Stimulated activated CD4-positive, alpha-beta T cell treated with anti-CD3 and anti-CD28 coated beads, Interleukin-4, amount 100 ng/mL, for 4 hours (primary cell): ENCODE data around the gene SMAP2.
A peak's percentile ranks its signal among the peaks of the same experiment; 100 is the strongest.

ENCODE experiments used
- DNase-seq, 2 experiments: peaks; one replicate each; pipeline ENCODE4 v3.0.0-alpha.2; 2020

SMAP2 gene

DNA sequence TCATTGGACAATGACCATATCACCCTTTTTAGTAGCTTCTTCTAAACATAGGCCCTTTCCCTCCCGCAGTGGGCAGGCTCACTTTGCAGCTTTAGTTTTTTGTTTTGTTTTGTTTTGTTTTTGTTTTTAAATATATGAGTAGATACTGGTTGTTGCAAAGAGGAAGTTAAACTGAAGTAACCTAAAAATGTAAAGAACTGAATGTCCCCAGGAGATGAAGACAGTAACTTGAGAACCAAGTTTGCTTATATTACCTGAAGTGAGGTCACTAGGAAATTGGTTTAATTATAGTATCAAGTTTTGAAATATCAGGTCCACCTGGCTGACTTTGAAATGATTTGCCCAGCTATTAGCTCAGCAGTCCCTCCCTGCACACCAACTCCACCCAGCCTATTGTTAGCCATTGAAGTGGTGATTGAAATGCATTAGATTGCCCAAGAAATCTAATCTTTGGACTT, 18.2 kb downstream of the SMAP2 start:
- DNase-seq: no peak

DNA sequence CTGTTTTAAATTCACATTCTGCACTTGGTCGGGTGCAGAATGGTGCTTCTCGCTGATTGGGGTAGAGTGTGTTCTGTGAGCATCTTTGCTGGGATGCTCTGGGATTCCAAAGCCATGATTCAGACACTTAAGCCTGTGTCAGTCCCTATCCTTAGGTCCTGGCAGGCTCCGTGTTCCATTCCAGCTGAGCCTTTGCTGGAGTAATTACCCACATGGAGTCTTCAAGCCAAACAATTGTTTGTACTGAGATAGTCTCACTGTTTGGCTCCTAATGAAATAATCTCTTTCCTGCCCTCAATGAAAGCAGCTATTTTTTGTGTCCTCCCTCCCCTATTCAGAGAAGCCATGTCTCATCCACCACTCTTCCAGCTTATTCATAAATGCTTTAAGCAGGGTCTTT, 18.7 kb downstream of the SMAP2 start:
- DNase-seq: no peak

DNA sequence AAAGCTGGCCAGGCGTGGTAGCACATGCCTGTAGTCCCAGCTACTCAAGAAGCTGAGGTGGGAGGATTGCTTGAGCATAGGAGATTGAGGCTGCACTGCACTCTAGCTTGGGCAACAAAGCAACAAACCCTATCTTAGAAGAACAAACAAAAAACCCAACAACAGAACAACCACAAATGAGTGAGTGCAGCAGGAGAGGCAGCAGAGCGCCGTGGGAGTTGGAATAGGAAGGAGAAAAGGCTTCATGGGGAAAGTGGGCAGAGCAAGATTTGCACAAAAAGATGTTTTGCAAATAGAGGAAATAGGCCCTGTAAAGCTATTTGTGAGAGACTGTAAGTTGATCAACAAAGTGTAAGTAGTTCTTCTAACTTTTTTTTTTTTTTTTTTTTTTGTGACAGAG, 19.6 kb downstream of the SMAP2 start:
- no peak for DNase-seq

DNA sequence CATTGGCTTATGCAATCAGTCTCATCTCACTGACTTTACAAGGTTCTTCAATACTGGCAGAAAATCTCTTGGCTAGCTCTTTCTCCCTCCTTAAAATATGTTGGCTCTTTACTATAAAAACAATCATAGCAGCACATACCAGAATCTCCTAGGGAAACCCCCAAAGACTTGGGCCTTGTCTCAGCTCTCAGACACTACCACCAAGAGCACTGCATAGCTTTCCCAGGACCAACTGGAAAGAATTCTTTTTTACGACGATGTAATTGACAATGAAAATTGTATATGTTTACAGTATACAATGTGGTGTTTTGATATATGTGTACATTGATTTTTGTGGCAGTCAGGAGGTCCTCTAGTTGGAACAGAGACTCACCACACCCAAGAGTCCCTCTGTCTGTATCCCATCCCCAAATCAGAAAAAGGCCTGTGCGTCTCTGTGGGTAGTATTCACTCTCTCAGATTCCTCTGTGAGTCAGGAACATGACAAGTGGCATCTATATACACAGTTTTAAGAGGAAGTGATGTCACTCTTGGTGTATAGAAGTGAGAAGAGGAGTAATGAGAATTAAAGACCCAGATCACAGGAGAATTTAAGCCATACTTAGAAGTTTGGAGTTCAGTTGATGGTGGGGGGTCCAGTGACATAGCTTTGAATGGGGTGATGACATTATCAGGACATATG, 21.1 kb downstream of the SMAP2 start:
- DNase-seq: peak in 1 of 2 experiments; percentile 51

DNA sequence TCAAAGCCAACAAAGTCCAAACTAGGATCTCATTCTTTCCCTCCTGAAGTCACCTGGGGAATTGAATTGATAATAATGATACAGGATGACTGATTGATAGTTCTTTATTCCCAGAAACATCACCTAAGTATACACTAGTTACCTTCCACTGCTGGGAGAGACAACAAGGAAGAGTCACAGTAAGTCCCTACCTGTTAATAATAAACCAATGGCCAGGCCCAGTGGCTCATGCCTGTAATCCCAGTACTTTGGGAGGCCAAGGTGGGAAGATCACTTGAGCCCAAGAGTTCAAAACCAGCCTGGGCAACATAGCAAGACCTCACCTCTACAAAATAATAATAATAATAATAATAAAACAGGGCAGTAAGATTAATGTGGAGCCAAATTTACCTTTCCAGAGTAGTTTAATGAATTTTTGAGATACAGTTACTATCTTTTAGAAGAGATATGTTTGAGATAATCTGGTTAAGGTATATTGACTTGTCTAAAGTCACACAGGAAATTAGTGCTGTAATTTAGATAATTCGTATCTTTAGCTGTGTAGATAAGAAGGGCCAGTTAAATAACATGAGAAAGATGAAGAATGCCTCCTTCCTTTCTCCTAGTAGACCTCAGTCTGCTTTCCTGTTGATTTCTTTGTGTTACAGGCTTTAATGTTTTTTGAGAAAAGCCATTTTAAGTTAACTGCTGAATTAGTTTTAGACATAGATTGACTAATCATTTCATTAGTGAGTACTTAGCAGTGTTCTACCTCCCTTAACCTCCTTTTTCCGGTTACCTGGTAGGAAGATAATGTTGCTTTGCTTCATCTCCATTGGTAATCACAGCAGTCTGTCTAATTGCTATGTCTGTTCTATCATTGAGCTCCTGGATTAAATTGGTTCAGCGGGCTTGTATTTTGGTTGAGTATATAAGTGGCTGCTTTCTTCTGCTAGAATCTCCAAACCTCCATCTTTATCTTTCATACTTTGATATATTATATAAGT, 22.0 kb downstream of the SMAP2 start:
- no peak for DNase-seq

DNA sequence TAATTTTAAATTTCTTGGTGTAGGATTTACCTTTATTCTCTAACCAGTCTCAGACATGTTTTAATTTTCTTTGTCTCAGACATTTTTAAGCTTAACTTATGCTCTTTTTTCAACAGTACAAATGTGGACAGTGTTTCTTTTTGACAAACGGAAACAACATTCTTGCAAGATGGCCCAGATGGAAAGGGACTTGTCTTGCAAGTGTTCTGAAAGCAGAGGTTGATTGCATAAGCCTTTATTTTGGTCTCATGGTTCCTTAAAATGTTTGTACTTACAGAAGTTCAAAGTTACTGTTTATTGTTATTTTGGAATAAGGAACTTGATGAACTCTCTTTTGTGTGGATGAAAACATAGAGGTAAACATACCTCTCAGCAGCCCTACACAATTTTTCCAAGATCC, 22.9 kb downstream of the SMAP2 start:
- no peak for DNase-seq

DNA sequence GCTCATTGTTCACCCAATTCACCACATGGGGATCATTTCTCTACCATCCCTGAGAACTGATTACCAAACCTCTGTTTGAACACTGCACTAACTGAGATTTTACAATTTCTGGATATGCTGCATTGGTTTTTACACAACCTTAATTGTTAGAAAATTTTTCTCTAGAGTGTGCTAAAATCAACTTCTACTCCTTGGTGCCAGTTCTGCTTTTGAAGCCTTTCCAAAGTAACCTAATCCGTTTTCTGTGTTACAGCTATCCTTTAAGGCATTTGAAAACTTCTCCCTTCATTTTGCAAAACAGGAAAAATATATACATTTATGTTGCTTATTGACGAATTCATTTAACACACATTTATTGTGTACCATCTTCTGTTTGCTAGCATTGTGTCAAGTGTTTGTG, 23.7 kb downstream of the SMAP2 start:
- DNase-seq: no peak

DNA sequence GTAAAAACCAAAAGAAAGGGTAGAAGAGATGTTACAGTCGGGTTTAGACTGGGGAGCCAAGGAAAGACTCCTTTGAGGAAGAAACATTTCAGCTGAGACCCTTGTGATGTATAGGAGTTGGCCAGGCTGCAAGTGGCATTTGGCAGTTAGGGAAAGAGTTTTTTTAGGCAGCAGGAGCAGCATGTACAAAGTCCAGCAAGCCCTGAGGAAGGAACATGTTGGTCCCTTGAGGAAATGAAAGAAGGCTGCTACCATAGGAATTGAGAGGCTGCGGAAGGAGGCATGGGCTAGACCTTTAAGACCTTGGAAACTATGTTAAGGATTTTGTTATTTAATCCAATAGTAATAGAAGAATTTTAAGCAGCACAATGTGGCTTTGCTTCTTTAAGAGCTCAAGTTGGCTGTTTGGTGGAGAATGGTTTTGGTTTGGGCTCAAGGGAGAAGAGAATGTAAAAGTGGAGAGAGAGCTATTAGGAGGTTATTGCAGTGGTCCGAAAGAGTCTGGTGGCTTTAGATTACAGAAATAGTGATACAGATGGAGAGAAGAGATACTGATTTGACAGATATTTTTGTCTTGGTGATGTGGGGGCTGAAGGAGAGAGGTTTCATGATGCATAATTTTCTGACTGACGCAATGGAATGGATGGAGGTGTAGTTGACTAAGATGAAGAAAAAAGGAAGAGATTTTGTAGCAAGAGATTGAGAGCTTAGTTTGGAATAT, 26.6 kb downstream of the SMAP2 start:
- no peak for DNase-seq

DNA sequence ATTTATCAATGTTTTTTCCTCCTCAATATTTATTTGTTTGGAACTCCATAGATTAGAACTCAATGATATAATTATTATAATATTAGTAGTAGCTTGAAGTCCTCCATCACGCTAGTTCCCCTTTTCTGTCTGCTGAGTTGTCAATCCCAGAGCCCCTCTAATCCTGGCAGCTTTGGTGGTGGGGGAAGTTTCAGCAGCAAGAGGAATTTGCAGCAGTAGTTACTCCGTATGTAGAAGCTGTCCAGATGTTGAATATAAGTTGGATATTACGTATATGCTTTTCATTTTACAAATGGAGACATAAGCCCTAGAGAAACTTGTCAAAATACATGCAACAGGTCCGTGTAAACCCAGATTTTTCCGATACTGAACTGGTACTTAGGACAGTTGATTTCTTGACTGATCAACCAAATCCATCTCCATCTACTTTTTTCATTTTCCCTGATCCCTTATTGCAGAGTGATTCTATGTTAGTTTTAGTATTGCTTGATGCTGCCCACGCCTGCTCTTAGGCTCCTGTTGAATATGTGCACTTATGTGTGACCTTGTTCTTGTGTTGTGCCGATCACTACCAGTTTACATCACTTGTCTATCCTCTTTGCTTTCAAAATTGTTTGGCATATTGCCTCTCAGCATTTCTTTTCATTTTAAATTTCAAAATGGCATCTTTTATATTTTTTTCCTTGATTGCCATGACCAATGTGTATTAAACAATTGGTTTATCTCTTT, 28.1 kb downstream of the SMAP2 start:
- no peak for DNase-seq

DNA sequence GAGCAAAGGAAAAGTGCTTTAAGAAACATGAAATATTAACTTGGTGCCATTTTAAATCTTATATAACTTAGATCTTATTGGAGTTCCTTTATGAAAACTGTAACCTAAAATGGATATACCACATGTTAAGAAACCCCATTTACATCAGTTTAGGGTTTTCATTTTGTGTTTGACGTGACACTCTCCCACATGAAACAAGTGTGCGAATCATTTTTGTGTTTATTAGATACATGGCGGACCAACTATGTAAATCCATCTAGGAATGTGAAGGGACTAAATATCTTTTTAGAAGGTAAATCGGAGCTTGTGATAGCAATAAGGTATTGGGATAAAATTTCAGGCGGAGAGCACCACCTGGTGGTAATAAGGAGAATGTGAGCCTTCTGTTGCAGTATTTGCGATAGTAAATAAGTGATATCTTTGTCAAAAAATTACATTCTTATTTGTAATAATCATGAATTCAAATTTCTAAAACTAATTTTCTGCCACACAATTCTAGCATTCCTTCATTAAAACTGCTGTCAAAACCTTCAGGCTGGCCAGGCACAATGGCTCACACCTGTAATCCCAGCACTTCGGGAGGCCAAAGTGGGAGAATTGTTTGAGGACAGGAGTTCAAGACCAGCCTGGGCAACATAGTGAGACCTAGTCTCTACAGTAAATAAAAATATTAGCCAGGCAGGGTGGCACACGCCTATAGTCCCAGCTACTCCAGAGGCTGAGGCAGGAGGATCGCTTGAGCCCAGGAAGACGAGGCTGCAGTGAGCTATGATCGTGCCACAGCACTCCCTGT, 31.3 kb downstream of the SMAP2 start:
- peak in 1 of 2 experiments; percentile 32 for DNase-seq

DNA sequence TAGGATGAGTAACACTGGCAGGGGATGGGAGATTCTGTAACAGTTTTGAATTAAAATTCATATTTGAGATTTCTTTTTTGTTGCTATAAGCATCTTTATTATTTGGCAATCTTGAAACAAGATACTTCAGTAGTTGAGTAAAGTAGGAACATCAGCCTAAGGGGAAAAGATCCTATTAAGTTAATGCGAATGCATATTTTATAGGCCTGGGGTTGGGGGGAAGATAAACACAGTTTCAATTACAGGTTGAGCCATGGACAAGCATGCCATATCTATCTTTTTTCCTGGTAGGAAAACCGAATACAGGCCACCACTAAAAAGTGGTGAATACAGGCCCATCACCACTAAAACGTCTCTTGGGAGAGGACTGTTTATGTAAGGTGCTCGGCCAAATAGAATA, 32.3 kb downstream of the SMAP2 start:
- DNase-seq: no peak

DNA sequence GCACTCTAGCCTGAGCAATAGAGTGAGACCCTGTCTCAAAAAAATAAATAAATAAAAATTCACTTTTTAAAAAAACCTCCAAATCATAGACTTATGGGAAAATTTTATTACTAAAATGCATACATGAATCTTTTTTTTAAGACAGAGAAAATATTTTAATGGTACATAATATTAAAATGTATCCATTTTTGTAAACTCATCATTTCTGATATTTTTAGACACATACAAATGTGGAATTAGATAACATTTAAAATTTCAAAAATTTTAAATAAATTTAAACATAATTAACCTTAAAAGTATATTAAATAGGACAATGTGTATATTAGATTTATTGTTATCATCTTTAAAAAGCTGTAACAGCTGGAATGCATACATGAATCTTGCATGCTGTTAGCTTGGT, 33.9 kb downstream of the SMAP2 start:
- no peak for DNase-seq

DNA sequence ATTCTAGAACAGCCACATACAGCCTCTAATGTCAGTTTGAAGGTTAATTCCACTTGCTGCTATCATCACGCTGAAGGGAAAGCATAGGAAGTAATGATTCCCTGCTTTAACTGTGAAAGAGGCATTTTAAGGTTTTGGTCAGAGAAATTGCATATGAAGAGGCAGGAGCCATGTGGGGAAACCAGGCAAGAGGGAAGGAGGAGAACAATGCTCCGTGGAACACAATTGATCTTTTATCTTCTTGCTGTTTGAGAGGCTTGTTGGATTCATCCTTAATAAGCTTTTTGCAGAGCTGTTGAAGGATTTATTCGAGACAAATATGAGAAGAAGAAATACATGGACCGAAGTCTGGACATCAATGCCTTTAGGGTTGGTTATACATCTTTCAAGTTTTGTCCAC, 35.9 kb downstream of the SMAP2 start:
- no peak for DNase-seq

DNA sequence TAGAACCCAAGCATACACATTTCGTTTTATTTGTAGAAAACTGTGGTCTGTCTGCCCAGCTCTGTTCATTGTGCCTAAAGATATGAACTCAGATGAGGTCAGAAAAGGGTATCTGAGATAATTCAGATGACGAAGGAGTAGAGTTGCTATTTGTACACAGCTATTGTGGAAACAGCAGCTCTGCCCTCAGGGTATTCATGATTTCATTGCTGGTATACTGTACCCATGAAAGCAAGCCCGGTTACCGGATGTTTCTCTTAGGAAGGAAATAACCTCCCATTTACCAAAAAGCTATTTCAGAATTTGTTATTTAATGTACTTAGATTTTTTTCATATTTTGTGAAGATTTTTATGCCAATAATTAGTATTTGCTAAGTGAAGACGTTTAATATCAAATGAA, 37.8 kb downstream of the SMAP2 start:
- DNase-seq: no peak

DNA sequence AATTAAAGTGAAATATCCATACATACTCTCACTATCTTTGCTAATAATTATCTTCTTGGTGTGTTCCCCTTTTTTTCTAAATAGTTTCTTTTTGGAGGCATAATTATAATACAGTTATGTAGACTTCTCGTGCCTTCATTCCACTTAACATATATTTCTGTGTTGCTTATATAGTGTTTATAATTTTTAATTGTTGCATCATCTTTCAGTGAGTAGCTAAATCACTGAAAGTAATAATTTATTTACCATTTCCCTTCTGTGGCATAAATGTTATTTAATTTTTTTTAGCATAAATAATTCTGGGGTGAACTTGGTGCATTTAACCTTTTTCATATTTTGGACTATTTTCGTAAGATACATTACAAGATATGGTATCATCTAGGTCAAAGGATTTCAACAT, 38.3 kb downstream of the SMAP2 start:
- no peak for DNase-seq

DNA sequence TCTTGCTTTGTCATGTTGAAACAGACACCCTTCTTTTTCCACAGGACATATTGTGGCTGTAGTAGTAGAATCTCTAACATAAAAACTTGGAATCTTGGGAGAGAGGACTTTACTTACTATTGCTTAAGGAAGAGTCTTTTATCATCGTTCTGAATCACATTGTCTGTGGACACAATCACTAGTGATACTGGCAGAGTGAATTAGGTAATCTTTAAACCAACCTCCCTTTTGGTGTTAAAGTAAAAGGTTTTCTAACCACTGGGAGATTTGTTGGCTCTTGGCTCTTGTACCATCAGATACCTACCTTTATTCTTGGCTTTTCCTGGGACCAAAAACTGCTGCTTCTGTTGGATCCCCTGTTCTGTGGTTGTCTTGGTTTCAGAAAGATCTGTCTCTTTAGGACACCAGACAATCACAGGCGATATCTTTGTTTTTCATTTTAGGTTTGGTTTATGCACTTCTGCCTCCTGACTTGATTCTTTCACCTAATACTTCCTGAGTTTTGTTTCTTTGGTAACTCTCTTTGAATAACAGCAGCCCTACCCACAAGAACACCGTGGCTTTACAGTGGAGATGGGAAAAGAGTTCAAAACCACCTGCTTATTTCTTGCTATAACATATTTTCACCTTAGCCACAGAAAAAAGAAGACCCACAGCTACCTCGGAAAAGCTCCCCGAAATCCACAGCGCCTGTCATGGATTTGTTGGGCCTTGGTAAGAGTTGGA, 40.2 kb downstream of the SMAP2 start:
- no peak for DNase-seq

DNA sequence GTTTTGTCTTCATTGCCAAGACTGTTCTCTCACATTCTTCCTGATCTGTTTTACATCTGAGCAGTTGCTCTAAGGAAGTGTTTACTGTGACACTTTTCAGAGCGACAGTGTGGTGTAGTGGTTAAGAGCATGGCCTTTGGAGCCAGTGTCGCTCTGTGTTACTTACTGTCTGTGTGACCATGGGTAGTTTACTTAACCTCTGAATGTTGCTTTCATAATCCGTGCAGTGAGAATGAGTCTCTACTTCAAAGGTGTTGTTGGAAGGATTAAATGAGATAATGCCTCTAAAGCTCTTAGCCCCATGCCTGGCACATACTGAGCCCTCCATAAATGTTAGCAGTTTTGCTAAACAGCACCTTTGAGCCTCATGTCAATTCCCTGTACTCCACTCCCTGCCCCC, 40.8 kb downstream of the SMAP2 start:
- DNase-seq: no peak

DNA sequence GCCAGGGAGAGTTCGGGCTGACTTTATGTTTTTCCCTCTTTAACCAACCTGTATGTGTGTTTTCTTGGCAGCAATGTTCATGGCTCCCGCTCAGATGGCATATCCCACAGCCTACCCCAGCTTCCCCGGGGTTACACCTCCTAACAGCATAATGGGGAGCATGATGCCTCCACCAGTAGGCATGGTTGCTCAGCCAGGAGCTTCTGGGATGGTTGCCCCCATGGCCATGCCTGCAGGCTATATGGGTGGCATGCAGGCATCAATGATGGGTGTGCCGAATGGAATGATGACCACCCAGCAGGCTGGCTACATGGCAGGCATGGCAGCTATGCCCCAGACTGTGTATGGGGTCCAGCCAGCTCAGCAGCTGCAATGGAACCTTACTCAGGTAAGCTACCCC, 43.2 kb downstream of the SMAP2 start:
- no peak for DNase-seq

DNA sequence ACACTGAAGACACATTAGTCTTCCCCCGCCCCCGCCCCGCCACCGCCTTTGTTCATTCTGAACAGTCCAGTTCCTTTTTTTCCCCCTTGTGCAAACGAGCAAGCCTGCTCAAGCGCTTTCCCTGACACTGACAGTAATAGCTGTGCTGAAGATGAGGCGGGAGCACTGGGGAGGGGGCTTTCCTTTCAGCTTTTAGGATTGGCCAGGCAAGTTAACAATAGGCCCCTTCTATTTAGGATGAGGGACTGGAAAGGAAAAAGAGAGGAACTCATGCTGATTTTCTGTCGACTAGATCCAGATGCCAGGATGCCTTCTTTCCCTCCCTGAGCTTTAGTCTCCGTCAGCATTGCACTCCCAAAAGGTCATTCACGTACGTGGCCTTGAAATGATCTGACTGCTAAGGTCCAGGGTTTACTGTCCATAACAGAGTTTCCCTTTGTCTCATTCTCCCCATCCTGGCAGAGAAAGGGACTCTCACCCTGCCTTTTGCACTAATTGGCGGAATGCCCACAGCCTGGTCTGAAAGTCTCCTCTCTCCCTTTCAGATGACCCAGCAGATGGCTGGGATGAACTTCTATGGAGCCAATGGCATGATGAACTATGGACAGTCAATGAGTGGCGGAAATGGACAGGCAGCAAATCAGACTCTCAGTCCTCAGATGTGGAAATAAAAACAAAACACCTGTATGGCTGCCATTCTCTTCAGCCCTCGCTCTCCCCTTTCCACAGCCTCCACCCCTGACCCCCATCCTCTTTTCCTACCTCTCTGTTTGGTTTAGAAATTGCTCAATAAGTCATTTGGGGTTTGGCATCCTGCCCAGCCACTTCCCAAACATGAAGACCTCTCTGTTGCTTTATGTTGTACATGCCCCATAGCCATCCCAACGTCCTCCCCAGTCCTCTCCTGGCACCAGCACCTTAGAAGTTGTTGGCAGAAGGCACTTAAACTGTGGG, 48.2 kb downstream of the SMAP2 start:
- DNase-seq: no peak
